Sigmoid colon (tissue), 7 donors: ENCODE data around the gene NKD2. TPM values are rescaled to one million over a fixed set of nuclear protein-coding genes. Genes with fewer than 3 reads are reported as not detected.

ENCODE experiments used
- DNase-seq: peaks from one replicate; pipeline ENCODE4 v3.0.0-alpha.2; 2019
- H3K27ac ChIP-seq, 4 donors: fragments of 200-600 bp; sonication (generic); one replicate each; pipeline ENCODE4 v1.5.1; 2016 to 2019; ENCODE audit warnings: mild to moderate bottlenecking in 1 of 4
- H3K27me3 ChIP-seq, 3 donors: fragments of 200-600 bp; sonication (generic); one replicate each; pipeline ENCODE4 v1.5.1; 2019; ENCODE audit warnings: mild to moderate bottlenecking in 1 of 3
- H3K36me3 ChIP-seq, 4 donors: fragments of 200-600 bp; sonication (generic); one replicate each; pipeline ENCODE4 v1.5.1; 2016 to 2019
- H3K4me1 ChIP-seq, 4 donors: fragments of 200-600 bp; sonication (generic); one replicate each; pipeline ENCODE4 v1.5.1; 2017 to 2019
- H3K4me3 ChIP-seq, 4 donors: fragments of 200-600 bp; sonication (generic); one replicate each; pipeline ENCODE4 v1.5.1; 2017 to 2019; ENCODE audit warnings: mild to moderate bottlenecking in 2 of 4, moderate library complexity in 1 of 4
- H3K9me3 ChIP-seq, 4 donors: fragments of 200-600 bp in 3 of 4; sonication (generic) in 3 of 4; one replicate each; pipeline versions ENCODE4 v1.5.1 to v1.6.1; 2013 to 2019
- CTCF ChIP-seq, 4 experiments: fragments of 450-650 bp in 3 of 4; fragments of 200-600 bp in 1 of 4; IDR thresholded peaks; one replicate each; pipeline ENCODE4 v1.5.1; 2016 to 2019; ENCODE audit warnings: antibody characterized with exemption in 4 of 4, mild to moderate bottlenecking in 3 of 4, moderate library complexity in 2 of 4
- EP300 ChIP-seq, 4 donors: sonication (generic); formaldehyde crosslinking; IDR thresholded peaks; one replicate each; pipeline ENCODE4 v1.6.1; 2017; ENCODE audit warnings: antibody characterized with exemption in 4 of 4
- POLR2A ChIP-seq, 2 donors: fragments of 450-650 bp; IDR thresholded peaks; one replicate each; pipeline ENCODE4 v1.6.1; 2016; ENCODE audit warnings: antibody characterized with exemption in 2 of 2, mild to moderate bottlenecking in 2 of 2, moderate library complexity in 2 of 2
- POLR2AphosphoS5 ChIP-seq, 4 donors: sonication (generic); formaldehyde crosslinking; IDR thresholded peaks; one replicate each; pipeline ENCODE4 v1.6.1; 2017; ENCODE audit warnings: antibody characterized with exemption in 4 of 4
- WGBS, 2 donors: extraction: QIAGEN DNeasy Blood & Tissue Kit; methylation state at CpG; one replicate each; pipeline ENCODE4 v1.1.7; 2013; 5-methylcytosine and 5-hydroxymethylcytosine counted together
- intact Hi-C: fragments of 100-400 bp; cut with DNase I; formaldehyde crosslinking; loops from one replicate; pipeline ENCODE4 v1.15.1; 2023
- polyA plus RNA-seq, 3 donors: library from polyadenylated mRNA; stranded (reverse); fragments of 200-250 nt; gene quantifications; one replicate each; pipeline ENCODE4 v1.2.3, GENCODE V29; 2013
- total RNA-seq, 4 donors: library from RNA; depleted of rRNA; stranded (reverse); fragments of >200 nt; gene quantifications; one replicate each; pipeline ENCODE4 v1.1.0, GENCODE V29; 2016
- donor health status: healthy with polysubstance abuse.
- donor health status: Bipolar disorder and iron deficiency.
- donor health status: healthy.

The NKD2 gene
- total and polyA plus RNA-seq, 7 donors, result 0.60 to 4.4 (median 1.8) TPM

GRCh38 chr5:983568-983967 lies 25.0 kb upstream of the NKD2 start:
- TF ChIP-seq POLR2AphosphoS5 (IDR thresholded peaks at IDR 0.05) (no peak), EP300 (IDR thresholded peaks at IDR 0.05) (no peak), POLR2A (IDR thresholded peaks at IDR 0.05) (no peak), CTCF (IDR thresholded peaks at IDR 0.05) (no peak)
- no peaks in the 10 kb centered on the region for H3K36me3 ChIP-seq
- no peak overlapping the region for H3K4me3 ChIP-seq
- no peak overlapping the region for H3K27ac ChIP-seq
- H3K9me3 ChIP-seq, result peaks cover 0 to 3% (median 1%) of the 10 kb centered on the region in 4 donors
- peaks cover 0 to 44% (median 24%) of the 10 kb centered on the region in 4 donors for H3K4me1 ChIP-seq
- intact Hi-C loops, result no loop called here
- no peaks in the 10 kb centered on the region for H3K27me3 ChIP-seq
- DNase-seq, result no peak

GRCh38 chr5:984774-985173 lies 23.8 kb upstream of the NKD2 start:
- Histone ChIP-seq H3K27me3 (no peaks in the 10 kb centered on the region), H3K4me1 (peaks cover 0 to 32% (median 24%) of the 10 kb centered on the region in 4 donors), H3K27ac (no peak overlapping the region), H3K4me3 (no peak overlapping the region), H3K36me3 (no peaks in the 10 kb centered on the region), H3K9me3 (peaks cover 0 to 3% (median 1%) of the 10 kb centered on the region in 4 donors)
- TF ChIP-seq CTCF (IDR thresholded peaks at IDR 0.05), result no peak
- TF ChIP-seq EP300 (IDR thresholded peaks at IDR 0.05), result no peak
- no peak for TF ChIP-seq POLR2AphosphoS5 (IDR thresholded peaks at IDR 0.05)
- TF ChIP-seq POLR2A (IDR thresholded peaks at IDR 0.05), result no peak
- DNase-seq, result no peak
- WGBS, 2 donors, result 89 to 91% methylated on average over 3 of the region's 3 CpGs
- intact Hi-C loops, result no loop called here

- TF ChIP-seq POLR2A (IDR thresholded peaks at IDR 0.05), result no peak
- no peak for TF ChIP-seq POLR2AphosphoS5 (IDR thresholded peaks at IDR 0.05)
- no peak for TF ChIP-seq CTCF (IDR thresholded peaks at IDR 0.05)
- no peak for TF ChIP-seq EP300 (IDR thresholded peaks at IDR 0.05)
- no peaks in the 10 kb centered on the region for H3K27me3 ChIP-seq
- peaks cover 0 to 3% (median 1%) of the 10 kb centered on the region in 4 donors for H3K9me3 ChIP-seq
- no peak for DNase-seq
- peaks cover 0 to 20% (median 7%) of the 10 kb centered on the region in 4 donors for H3K4me1 ChIP-seq
- no peak overlapping the region for H3K27ac ChIP-seq
- WGBS, 2 donors, result 37 to 91% methylated on average over 2 of the region's 2 CpGs
- no peaks in the 10 kb centered on the region for H3K36me3 ChIP-seq
- intact Hi-C loops, result no loop called here
- H3K4me3 ChIP-seq, result no peak overlapping the region
Observed at GRCh38 chr5:987761-988160, 20.8 kb upstream of the NKD2 start.

GRCh38 chr5:988322-988721 lies 20.3 kb upstream of the NKD2 start:
- Histone ChIP-seq H3K4me3 (no peak overlapping the region), H3K27me3 (no peaks in the 10 kb centered on the region), H3K27ac (no peak overlapping the region), H3K4me1 (peaks cover 0 to 18% (median 6%) of the 10 kb centered on the region in 4 donors), H3K36me3 (no peaks in the 10 kb centered on the region), H3K9me3 (peaks cover 0 to 3% (median 1%) of the 10 kb centered on the region in 4 donors)
- intact Hi-C loops, result no loop called here
- TF ChIP-seq POLR2AphosphoS5 (IDR thresholded peaks at IDR 0.05), result no peak
- no peak for TF ChIP-seq CTCF (IDR thresholded peaks at IDR 0.05)
- TF ChIP-seq POLR2A (IDR thresholded peaks at IDR 0.05), result no peak
- no peak for TF ChIP-seq EP300 (IDR thresholded peaks at IDR 0.05)
- 75 to 80% methylated on average over 6 of the region's 6 CpGs for WGBS, 2 donors
- no peak for DNase-seq

- WGBS, 2 donors, result 36 to 48% methylated on average over 14 of the region's 14 CpGs
- Histone ChIP-seq H3K4me3 (no peak overlapping the region), H3K36me3 (no peaks in the 10 kb centered on the region), H3K4me1 (peaks cover 0 to 18% (median 6%) of the 10 kb centered on the region in 4 donors), H3K9me3 (peaks cover 0 to 3% (median 1%) of the 10 kb centered on the region in 4 donors), H3K27ac (peak overlapping the region; percentile 58 to 70 (median 64)), H3K27me3 (no peaks in the 10 kb centered on the region)
- TF ChIP-seq POLR2AphosphoS5 (IDR thresholded peaks at IDR 0.05) (peak in 2 of 4 donors; percentile 13 to 34), POLR2A (IDR thresholded peaks at IDR 0.05) (no peak), CTCF (IDR thresholded peaks at IDR 0.05) (peak in 1 of 4 experiments; percentile 13)
- DNase-seq, result peak; percentile 90
- intact Hi-C loops, result no loop called here
Observed at GRCh38 chr5:989961-990530, 18.6 kb upstream of the NKD2 start.
